Left ventricle myocardium inferior (tissue), 1 donor: ENCODE data around the gene ENTHD1. TPM values are rescaled to one million over a fixed set of nuclear protein-coding genes. Genes with fewer than 3 reads are reported as not detected.
A peak's percentile ranks its signal among the peaks of the same experiment; 100 is the strongest.

Source experiments
- DNase-seq: peaks from one replicate; pipeline ENCODE4 v3.0.0-alpha.2; 2020
- H3K27ac ChIP-seq: fragments of 200-600 bp; replicated peaks from 2 replicates; pipeline ENCODE4 v1.8.0; 2021
- H3K27me3 ChIP-seq: fragments of 200-600 bp; 2 replicates; pipeline ENCODE4 v1.8.0; 2021; ENCODE audit warnings: low read depth
- H3K36me3 ChIP-seq: fragments of 200-600 bp; 2 replicates; pipeline ENCODE4 v1.8.0; 2021
- H3K4me1 ChIP-seq: fragments of 200-600 bp; 2 replicates; pipeline ENCODE4 v1.8.0; 2021
- H3K4me3 ChIP-seq: fragments of 200-600 bp; 2 replicates; pipeline ENCODE4 v1.8.0; 2021; ENCODE audit warnings: mild to moderate bottlenecking, moderate library complexity
- H3K9me3 ChIP-seq: fragments of 200-600 bp; replicated peaks from 2 replicates; pipeline ENCODE4 v1.8.0; 2021
- CTCF ChIP-seq: fragments of 200-600 bp; IDR thresholded peaks from 2 replicates; pipeline ENCODE4 v1.8.0; 2021; ENCODE audit warnings: antibody characterized with exemption, mild to moderate bottlenecking, borderline replicate concordance
- intact Hi-C: fragments of 100-400 bp; cut with micrococcal nuclease; formaldehyde crosslinking; loops from one replicate; pipeline ENCODE4 v1.11.0; 2022
- total RNA-seq: library from RNA; stranded (reverse); fragmentation: NEBNext Ultra II Directional; extraction: Animal tissue kit (Norgen Biotek cat#: 25700); gene quantifications from one replicate; pipeline ENCODE4 v1.2.1, GENCODE V29; 2021
- donor health status: DM: no; HTN: yes; CAD: no; lungs with severe emphysema.

The ENTHD1 gene
- total RNA-seq, 1 donor from 2014 or later: not detected

GRCh38 chr22:39808081-39808480 is 85.5 kb downstream of the ENTHD1 start:
- Histone ChIP-seq H3K9me3 (no peaks in the 10 kb centered on the region), H3K4me1 (no peaks in the 10 kb centered on the region), H3K27me3 (peaks cover 100% of the 10 kb centered on the region), H3K4me3 (no peak overlapping the region), H3K36me3 (no peaks in the 10 kb centered on the region), H3K27ac (no peak overlapping the region)
- no peak for DNase-seq
- intact Hi-C loops: no loop called here
- peak; percentile 36 for TF ChIP-seq CTCF

GRCh38 chr22:39806109-39806508 is 87.5 kb downstream of the ENTHD1 start:
- Histone ChIP-seq H3K27ac (no peak overlapping the region), H3K36me3 (no peaks in the 10 kb centered on the region), H3K27me3 (peaks cover 99% of the 10 kb centered on the region), H3K9me3 (no peaks in the 10 kb centered on the region), H3K4me3 (no peak overlapping the region), H3K4me1 (no peaks in the 10 kb centered on the region)
- intact Hi-C loops: no loop called here
- DNase-seq: no peak
- no peak for TF ChIP-seq CTCF

GRCh38 chr22:39805117-39805516 is 88.4 kb downstream of the ENTHD1 start:
- TF ChIP-seq CTCF: no peak
- DNase-seq: no peak
- Histone ChIP-seq H3K27me3 (peaks cover 97% of the 10 kb centered on the region), H3K9me3 (no peaks in the 10 kb centered on the region), H3K36me3 (no peaks in the 10 kb centered on the region), H3K4me3 (no peak overlapping the region), H3K4me1 (no peaks in the 10 kb centered on the region), H3K27ac (no peak overlapping the region)
- intact Hi-C loops: no loop called here

GRCh38 chr22:39802682-39803081 is 90.9 kb downstream of the ENTHD1 start:
- Histone ChIP-seq H3K36me3 (no peaks in the 10 kb centered on the region), H3K4me1 (no peaks in the 10 kb centered on the region), H3K27me3 (peaks cover 80% of the 10 kb centered on the region), H3K4me3 (no peak overlapping the region), H3K27ac (no peak overlapping the region), H3K9me3 (peaks cover 21% of the 10 kb centered on the region)
- intact Hi-C loops: no loop called here
- no peak for DNase-seq
- TF ChIP-seq CTCF: no peak

GRCh38 chr22:39800790-39801520 is 92.6 kb downstream of the ENTHD1 start:
- no peak for TF ChIP-seq CTCF
- intact Hi-C loops: no loop called here
- DNase-seq: no peak
- Histone ChIP-seq H3K4me3 (no peak overlapping the region), H3K27ac (no peak overlapping the region), H3K9me3 (peaks cover 37% of the 10 kb centered on the region), H3K27me3 (peaks cover 77% of the 10 kb centered on the region), H3K4me1 (no peaks in the 10 kb centered on the region), H3K36me3 (no peaks in the 10 kb centered on the region)
